ENCODE data around the gene SNX12. TPM values are rescaled to one million over a fixed set of nuclear protein-coding genes. Genes with fewer than 3 reads are reported as not detected.

SNX12 gene
- total RNA-seq, 4 donors from 2014 or later = 45.0 to 65.7 (median 51.7) TPM

DNA sequence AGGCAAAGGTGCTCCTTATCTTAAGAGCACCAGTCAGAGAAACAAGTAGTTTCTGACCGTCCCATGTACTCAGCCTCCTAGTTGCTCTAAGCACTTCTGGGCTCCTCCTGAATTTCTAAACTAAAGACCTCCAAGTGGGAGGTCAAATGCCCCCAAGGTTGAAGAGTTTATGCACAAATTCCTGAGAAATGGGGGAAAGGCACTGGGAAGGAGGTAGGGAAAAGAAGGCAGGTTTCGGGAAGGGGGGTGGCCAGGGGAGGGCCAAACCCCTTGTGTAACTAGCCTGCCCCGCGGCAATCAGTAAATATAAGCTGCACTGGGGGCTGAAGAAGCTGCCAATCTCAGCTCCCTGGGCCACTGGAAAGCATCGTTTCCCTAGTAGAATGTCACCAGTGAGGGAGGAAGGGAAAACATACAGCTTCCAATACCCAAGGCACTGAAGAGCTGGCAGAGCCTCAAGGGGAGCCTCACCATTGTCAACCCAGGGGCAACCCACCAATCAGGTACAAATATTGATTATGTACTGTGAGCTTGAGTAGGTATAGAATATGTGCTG lies 30.9 kb upstream of the SNX12 start:
- no peaks in the 10 kb centered on the region for H3K27me3 ChIP-seq
- H3K27ac ChIP-seq = no peak overlapping the region
- TF ChIP-seq, protein P1, sequence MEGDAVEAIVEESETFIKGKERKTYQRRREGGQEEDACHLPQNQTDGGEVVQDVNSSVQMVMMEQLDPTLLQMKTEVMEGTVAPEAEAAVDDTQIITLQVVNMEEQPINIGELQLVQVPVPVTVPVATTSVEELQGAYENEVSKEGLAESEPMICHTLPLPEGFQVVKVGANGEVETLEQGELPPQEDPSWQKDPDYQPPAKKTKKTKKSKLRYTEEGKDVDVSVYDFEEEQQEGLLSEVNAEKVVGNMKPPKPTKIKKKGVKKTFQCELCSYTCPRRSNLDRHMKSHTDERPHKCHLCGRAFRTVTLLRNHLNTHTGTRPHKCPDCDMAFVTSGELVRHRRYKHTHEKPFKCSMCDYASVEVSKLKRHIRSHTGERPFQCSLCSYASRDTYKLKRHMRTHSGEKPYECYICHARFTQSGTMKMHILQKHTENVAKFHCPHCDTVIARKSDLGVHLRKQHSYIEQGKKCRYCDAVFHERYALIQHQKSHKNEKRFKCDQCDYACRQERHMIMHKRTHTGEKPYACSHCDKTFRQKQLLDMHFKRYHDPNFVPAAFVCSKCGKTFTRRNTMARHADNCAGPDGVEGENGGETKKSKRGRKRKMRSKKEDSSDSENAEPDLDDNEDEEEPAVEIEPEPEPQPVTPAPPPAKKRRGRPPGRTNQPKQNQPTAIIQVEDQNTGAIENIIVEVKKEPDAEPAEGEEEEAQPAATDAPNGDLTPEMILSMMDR (IDR thresholded peaks at IDR 0.05) = no peak
- no peak for TF ChIP-seq POLR2A (IDR thresholded peaks at IDR 0.05)
- intact Hi-C loops (cut with DNase I) = no loop called here
- H3K4me1 ChIP-seq = peaks cover 0 to 5% of the 10 kb centered on the region in 2 donors
- DNase-seq = no peak
- H3K36me3 ChIP-seq = no peaks in the 10 kb centered on the region
- no peak overlapping the region for H3K4me3 ChIP-seq (replicated peaks in 1 of 3)
- WGBS, 2 donors = 70 to 80% methylated on average over 4 to 5 of the region's 5 CpGs
- no peaks in the 10 kb centered on the region for H3K9me3 ChIP-seq

DNA sequence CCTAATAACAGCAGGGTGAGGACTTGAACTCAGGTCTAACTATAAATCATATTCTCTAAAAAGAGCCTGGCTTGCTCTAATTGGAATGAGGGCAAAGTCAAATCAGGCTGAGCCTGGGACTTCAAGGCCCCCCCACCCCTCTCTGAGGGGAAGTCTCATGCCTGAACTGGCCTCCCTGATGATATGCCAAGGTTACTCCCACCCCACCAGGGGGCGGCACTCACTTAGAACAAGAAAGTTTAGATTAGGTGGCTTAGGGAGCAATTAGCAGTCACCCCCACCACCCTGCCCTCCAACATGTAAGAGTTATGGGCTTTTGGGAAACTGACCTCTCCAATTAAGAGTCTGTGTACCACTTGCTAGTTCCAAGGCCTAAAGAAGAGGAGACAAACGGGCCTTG lies 30.2 kb upstream of the SNX12 start:
- Histone ChIP-seq H3K36me3 (no peaks in the 10 kb centered on the region), H3K4me1 (peaks cover 0 to 5% of the 10 kb centered on the region in 2 donors), H3K27ac (no peak overlapping the region), H3K4me3 (replicated peaks in 1 of 3) (no peak overlapping the region), H3K27me3 (no peaks in the 10 kb centered on the region), H3K9me3 (no peaks in the 10 kb centered on the region)
- no peak for TF ChIP-seq POLR2A (IDR thresholded peaks at IDR 0.05)
- TF ChIP-seq, protein P1 (IDR thresholded peaks at IDR 0.05) = peak in 4 of 6 experiments; percentile 18 to 27 (median 22)
- peak; percentile 40 for DNase-seq
- 34 to 47% methylated on average over 2 of the region's 2 CpGs for WGBS, 2 donors
- intact Hi-C loops (cut with DNase I) = no loop called here

DNA sequence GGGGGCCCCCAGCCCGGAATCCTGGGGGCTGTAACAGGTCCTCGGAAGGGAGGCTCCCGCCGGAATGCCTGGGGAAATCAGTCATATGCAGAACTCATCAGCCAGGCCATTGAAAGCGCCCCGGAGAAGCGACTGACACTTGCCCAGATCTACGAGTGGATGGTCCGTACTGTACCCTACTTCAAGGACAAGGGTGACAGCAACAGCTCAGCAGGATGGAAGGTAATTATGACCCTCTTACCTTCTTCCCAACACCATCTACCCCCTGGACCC lies 28.6 kb upstream of the SNX12 start:
- intact Hi-C loops (cut with DNase I) = no loop called here
- WGBS, 2 donors = 13 to 20% methylated on average over 1 to 4 of the region's 9 CpGs
- Histone ChIP-seq H3K9me3 (no peaks in the 10 kb centered on the region), H3K36me3 (no peaks in the 10 kb centered on the region), H3K4me3 (replicated peaks in 1 of 3) (peak overlapping the region in 2 of 3 donors; percentile 23 to 43), H3K4me1 (peaks cover 0 to 5% of the 10 kb centered on the region in 2 donors), H3K27me3 (no peaks in the 10 kb centered on the region), H3K27ac (no peak overlapping the region)
- TF ChIP-seq POLR2A (IDR thresholded peaks at IDR 0.05) = no peak
- TF ChIP-seq, protein P1 (IDR thresholded peaks at IDR 0.05) = no peak
- no peak for DNase-seq

DNA sequence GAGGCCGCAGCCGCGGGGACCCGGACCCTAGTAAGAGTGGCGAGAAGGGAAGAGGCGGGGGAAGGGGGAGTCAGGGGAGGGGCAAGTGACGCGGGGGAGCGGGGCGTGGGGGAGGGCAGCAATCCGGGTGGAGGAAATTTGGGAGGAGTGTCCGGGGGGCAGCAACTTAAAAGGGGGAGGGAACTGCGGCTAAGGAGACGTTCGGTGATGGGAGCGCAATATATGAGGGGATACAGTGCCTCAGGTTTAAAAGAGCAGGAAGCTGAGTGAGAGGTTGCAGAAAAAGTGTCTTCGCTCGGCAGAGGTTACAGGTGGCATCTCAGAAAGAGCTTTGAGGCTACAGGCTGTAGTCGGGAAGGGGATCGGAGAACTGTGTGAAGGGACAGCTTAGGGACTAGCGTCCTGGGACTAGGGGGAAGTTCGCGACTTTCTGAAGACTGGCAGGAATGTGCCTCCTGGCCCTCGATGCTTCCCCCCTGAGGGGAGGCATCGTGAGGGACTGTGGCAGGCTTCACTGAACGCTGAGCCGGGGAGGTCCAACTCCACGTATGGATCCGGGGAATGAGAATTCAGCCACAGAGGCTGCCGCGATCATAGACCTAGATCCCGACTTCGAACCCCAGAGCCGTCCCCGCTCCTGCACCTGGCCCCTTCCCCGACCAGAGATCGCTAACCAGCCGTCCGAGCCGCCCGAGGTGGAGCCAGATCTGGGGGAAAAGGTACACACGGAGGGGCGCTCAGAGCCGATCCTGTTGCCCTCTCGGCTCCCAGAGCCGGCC lies 28.0 kb upstream of the SNX12 start:
- H3K9me3 ChIP-seq = no peaks in the 10 kb centered on the region
- 0 to 1% methylated on average over 14 to 19 of the region's 46 CpGs for WGBS, 2 donors
- H3K36me3 ChIP-seq = no peaks in the 10 kb centered on the region
- peak overlapping the region; percentile 23 to 43 (median 26) for H3K4me3 ChIP-seq (replicated peaks in 1 of 3)
- TF ChIP-seq, protein P1 (IDR thresholded peaks at IDR 0.05) = no peak
- TF ChIP-seq POLR2A (IDR thresholded peaks at IDR 0.05) = no peak
- DNase-seq = no peak
- H3K4me1 ChIP-seq = peaks cover 0 to 5% of the 10 kb centered on the region in 2 donors
- intact Hi-C loops (cut with DNase I) = no loop called here
- H3K27ac ChIP-seq = peak overlapping the region in 2 of 3 donors; percentile 45 to 76
- H3K27me3 ChIP-seq = no peaks in the 10 kb centered on the region

DNA sequence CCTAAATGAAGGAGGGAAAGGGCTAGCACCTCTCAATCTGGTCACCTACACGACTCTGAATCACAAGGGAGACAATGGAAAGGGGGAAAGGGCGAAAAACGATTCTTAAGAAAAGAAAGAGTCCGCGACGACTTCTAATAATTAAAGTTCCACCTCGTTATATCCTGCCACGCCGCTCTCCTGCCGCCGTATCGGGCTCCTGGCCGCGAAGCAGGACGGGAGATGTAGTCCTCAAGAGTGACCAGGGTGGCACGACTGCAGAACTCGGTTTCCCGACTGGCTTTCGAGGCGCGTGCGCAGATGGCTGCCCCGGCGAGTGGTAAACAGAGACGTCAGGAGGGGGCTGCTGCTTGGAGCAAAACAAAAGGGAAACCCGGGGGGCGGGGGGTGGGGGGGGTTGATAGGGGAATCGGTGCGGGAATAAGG lies 27.4 kb upstream of the SNX12 start, which contains the start of gene FOXO4:
Gene FOXO4 (plus strand): TSS at position 297 of the 426 bp plus-strand sequence. CDS start 678 bp downstream, outside the sequence.
- no peaks in the 10 kb centered on the region for H3K36me3 ChIP-seq
- peak within 1 kb of the TSS; percentile 26 to 43 (median 32) for H3K4me3 ChIP-seq (replicated peaks in 1 of 3)
- peak within 1 kb of the TSS in 2 of 3 donors; percentile 45 to 76 for H3K27ac ChIP-seq
- peaks cover 0 to 5% of the 10 kb centered on the region in 2 donors for H3K4me1 ChIP-seq
- DNase-seq = peak; percentile 90
- intact Hi-C loops (cut with DNase I) = no loop called here
- H3K27me3 ChIP-seq = no peaks in the 10 kb centered on the region
- 0% methylated on average over 15 to 18 of the region's 29 CpGs for WGBS, 2 donors
- H3K9me3 ChIP-seq = no peaks in the 10 kb centered on the region
- peak in 1 of 2 donors; percentile 17 for TF ChIP-seq POLR2A (IDR thresholded peaks at IDR 0.05)
- TF ChIP-seq, protein P1 (IDR thresholded peaks at IDR 0.05) = no peak

Measured in thyroid gland (tissue), 4 donors.